Suprapubic skin (tissue), 4 donors: ENCODE results near the gene COMMD7. TPM values are rescaled to one million over a fixed set of nuclear protein-coding genes. Genes with fewer than 3 reads are reported as not detected.
A peak's percentile ranks its signal among the peaks of the same experiment; 100 is the strongest.

Experiments
- DNase-seq, 2 donors: peaks; one replicate each; pipeline ENCODE4 v3.0.0-alpha.2; 2019; ENCODE audit warnings: low spot score in 2 of 2
- H3K27ac ChIP-seq: fragments of 200-600 bp; sonication (generic); one replicate; pipeline ENCODE4 v1.5.1; 2019
- H3K27me3 ChIP-seq: fragments of 200-600 bp; sonication (generic); one replicate; pipeline ENCODE4 v1.5.1; 2019
- H3K36me3 ChIP-seq: fragments of 200-600 bp; sonication (generic); one replicate; pipeline ENCODE4 v1.5.1; 2019
- H3K4me1 ChIP-seq: fragments of 200-600 bp; sonication (generic); one replicate; pipeline ENCODE4 v1.5.1; 2019
- H3K4me3 ChIP-seq: fragments of 200-600 bp; sonication (generic); one replicate; pipeline ENCODE4 v1.5.1; 2019; ENCODE audit warnings: mild to moderate bottlenecking
- H3K9me3 ChIP-seq: fragments of 200-600 bp; sonication (generic); one replicate; pipeline ENCODE4 v1.5.1; 2019
- EP300 ChIP-seq: sonication (generic); formaldehyde crosslinking; IDR thresholded peaks from one replicate; pipeline ENCODE4 v1.6.1; 2017; ENCODE audit warnings: antibody characterized with exemption
- POLR2A ChIP-seq, 2 donors: fragments of 450-650 bp; IDR thresholded peaks; one replicate each; pipeline ENCODE4 v1.6.1; 2017; ENCODE audit warnings: antibody characterized with exemption in 2 of 2, mild to moderate bottlenecking in 2 of 2, moderate library complexity in 2 of 2
- POLR2AphosphoS5 ChIP-seq, 3 donors: sonication (generic); formaldehyde crosslinking; IDR thresholded peaks; one replicate each; pipeline ENCODE4 v1.6.1; 2017; ENCODE audit warnings: antibody characterized with exemption in 3 of 3
- WGBS: methylation state at CpG from one replicate; pipeline ENCODE4 v1.1.5; 2018; 5-methylcytosine and 5-hydroxymethylcytosine counted together
- total RNA-seq, 4 donors: library from RNA; depleted of rRNA; stranded (reverse); fragments of >200 nt; gene quantifications; one replicate each; pipeline ENCODE4 v1.1.0, GENCODE V29; 2016
- TF ChIP-seq, protein P1 (sequence below), 2 donors: fragments of 200-600 bp in 1 of 2; fragments of 450-650 bp in 1 of 2; sonication (generic) in 1 of 2; IDR thresholded peaks; one replicate each; pipeline ENCODE4 v1.5.1; 2016 to 2019; ENCODE audit warnings: antibody characterized with exemption in 2 of 2, mild to moderate bottlenecking in 1 of 2, moderate library complexity in 1 of 2

The COMMD7 gene
- total RNA-seq, 4 donors from 2014 or later, result 13.3 to 17.5 (median 15.6) TPM

DNA sequence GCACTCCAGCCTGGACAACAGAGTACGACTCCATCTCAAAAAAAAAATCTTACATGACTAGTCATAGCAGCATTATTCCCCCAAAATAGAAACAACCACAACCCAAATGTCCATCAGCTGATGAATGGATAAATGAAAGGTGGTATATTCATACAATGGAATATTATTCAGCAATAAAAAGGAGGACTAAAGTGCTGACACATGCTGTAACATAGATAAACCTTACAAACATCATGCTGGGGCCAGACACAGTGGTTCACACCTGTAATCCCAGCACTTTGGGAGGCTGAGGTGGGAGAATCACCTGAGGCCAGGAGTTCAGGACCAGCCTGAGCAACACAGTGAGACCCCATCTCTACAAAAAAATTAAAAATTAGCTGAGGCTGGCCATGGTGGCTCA is 86.4 kb downstream of the COMMD7 start:
- Histone ChIP-seq H3K4me3 (no peak overlapping the region), H3K4me1 (no peaks in the 10 kb centered on the region), H3K27me3 (no peaks in the 10 kb centered on the region), H3K36me3 (no peaks in the 10 kb centered on the region), H3K9me3 (no peaks in the 10 kb centered on the region), H3K27ac (no peak overlapping the region)
- no peak for DNase-seq
- TF ChIP-seq EP300, result no peak
- TF ChIP-seq, protein P1, sequence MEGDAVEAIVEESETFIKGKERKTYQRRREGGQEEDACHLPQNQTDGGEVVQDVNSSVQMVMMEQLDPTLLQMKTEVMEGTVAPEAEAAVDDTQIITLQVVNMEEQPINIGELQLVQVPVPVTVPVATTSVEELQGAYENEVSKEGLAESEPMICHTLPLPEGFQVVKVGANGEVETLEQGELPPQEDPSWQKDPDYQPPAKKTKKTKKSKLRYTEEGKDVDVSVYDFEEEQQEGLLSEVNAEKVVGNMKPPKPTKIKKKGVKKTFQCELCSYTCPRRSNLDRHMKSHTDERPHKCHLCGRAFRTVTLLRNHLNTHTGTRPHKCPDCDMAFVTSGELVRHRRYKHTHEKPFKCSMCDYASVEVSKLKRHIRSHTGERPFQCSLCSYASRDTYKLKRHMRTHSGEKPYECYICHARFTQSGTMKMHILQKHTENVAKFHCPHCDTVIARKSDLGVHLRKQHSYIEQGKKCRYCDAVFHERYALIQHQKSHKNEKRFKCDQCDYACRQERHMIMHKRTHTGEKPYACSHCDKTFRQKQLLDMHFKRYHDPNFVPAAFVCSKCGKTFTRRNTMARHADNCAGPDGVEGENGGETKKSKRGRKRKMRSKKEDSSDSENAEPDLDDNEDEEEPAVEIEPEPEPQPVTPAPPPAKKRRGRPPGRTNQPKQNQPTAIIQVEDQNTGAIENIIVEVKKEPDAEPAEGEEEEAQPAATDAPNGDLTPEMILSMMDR (IDR thresholded peaks at IDR 0.05), result no peak
- 100% methylated on average over 1 of the region's 1 CpG for WGBS

DNA sequence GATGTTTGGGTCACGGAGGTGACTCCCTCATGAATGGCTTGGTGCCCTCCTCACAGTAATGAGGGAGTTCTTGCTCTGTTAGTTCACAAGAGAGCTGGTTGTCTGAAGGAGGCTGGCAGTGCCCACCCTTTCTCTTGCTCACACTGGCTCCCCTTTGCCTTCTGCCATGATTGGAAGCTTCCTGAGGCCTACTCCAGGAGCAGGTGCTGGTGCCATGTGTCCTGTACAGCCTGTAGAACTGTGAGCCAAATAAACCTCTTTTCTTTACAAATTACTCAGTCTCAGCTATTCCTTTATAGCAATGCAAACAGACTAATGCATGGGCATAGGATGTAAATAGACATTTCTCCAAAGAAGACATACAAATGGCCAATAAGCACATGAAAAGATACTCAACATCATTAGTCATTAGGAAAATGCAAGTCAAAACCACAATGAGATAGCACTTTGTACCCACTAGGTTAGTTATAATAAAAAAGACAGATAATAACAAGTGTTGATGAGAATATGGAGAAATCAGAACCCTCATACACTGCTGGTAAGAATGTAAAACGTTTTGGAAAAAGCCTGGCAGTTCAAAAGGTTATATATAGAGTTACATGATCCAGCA is 87.3 kb downstream of the COMMD7 start:
- 64% methylated on average over 2 of the region's 2 CpGs for WGBS
- DNase-seq, result no peak
- H3K4me3 ChIP-seq, result no peak overlapping the region
- no peaks in the 10 kb centered on the region for H3K36me3 ChIP-seq
- H3K9me3 ChIP-seq, result no peaks in the 10 kb centered on the region
- H3K4me1 ChIP-seq, result no peaks in the 10 kb centered on the region
- TF ChIP-seq POLR2AphosphoS5 (IDR thresholded peaks at IDR 0.05), result no peak
- TF ChIP-seq EP300, result no peak
- no peak for TF ChIP-seq POLR2A (IDR thresholded peaks at IDR 0.05)
- TF ChIP-seq, protein P1 (IDR thresholded peaks at IDR 0.05), result no peak
- H3K27me3 ChIP-seq, result no peaks in the 10 kb centered on the region
- H3K27ac ChIP-seq, result no peak overlapping the region

DNA sequence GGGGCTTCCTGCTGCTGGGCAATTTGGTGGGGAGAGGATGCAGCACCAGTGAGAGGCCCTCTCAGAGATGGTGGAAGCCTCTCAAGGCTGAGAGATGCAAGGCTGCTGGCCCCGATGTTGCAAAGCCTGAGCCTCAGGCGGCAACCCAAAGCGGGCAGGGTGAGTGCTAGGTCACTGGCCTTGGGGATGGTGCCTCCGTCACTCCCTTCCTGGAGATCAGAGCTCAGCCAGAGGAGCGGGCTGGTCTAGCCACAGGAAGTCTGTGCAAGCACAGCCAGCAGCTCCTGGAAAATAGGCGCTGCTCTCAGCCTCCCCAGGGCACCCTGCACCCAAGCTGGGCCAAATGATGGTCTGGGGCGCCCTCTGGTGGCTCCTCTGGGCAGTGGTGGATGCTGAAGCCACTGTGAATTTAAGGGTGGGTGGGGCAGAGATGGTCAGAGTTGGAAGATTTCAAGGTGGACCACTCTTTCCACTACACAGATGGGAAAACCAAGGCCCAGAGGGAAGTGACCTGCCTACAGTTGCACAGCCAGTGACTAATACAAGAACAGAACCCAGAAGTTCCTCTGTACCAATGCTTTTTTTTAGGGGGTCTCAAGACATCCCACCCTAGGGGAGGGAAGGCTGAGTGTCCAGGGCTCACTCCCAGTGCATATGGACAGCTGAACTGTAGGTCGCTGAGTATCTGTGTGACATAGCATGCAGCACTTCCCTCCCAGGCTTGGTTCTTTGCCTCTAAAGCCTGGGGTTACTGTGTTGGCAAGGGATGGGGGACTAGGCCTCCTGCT is 90.3 kb downstream of the COMMD7 start:
- WGBS, result 3% methylated on average over 6 of the region's 8 CpGs
- no peaks in the 10 kb centered on the region for H3K27me3 ChIP-seq
- TF ChIP-seq POLR2A (IDR thresholded peaks at IDR 0.05), result no peak
- TF ChIP-seq, protein P1 (IDR thresholded peaks at IDR 0.05), result peak; percentile 78 to 93
- H3K9me3 ChIP-seq, result no peaks in the 10 kb centered on the region
- H3K4me1 ChIP-seq, result no peaks in the 10 kb centered on the region
- peak in 1 of 2 donors; percentile 80 for DNase-seq
- H3K36me3 ChIP-seq, result no peaks in the 10 kb centered on the region
- no peak overlapping the region for H3K27ac ChIP-seq
- H3K4me3 ChIP-seq, result no peak overlapping the region

Other genes starting within 250 kb of the COMMD7 start
- 10 to 100 TPM in 1 of 4 donors, 1 to 10 TPM in 3; 2.6 to 12.8 (median 6.4) TPM for gene NOL4L, start 158.1 kb downstream of the COMMD7 start, total RNA-seq
- under 1 TPM in 2 of 4 donors, not detected in 2; 0.15 to 0.97 TPM for gene C20orf203, start 69.5 kb downstream of the COMMD7 start, total RNA-seq
- gene DNMT3B, start 18.9 kb upstream of the COMMD7 start, total RNA-seq, result 1 to 10 TPM; 2.7 to 5.0 (median 2.9) TPM
- gene MAPRE1, start 76.5 kb upstream of the COMMD7 start, total RNA-seq, result 10 to 100 TPM; 41.9 to 67.8 (median 53.2) TPM
- under 1 TPM in 2 of 4 donors, not detected in 2; 0.76 to 0.89 TPM for gene EFCAB8, start 115.5 kb upstream of the COMMD7 start, total RNA-seq